Ectodermal cell (in vitro differentiated cells): ENCODE measurements around the gene RP2.

Experiments
- H3K27ac ChIP-seq: 2 replicates; pipeline ENCODE4 v1.7.0; 2013; ENCODE audit warnings: mild to moderate bottlenecking, low read depth, low read length; ENCODE audit not compliant: insufficient read depth, poor library complexity, severe bottlenecking
- H3K27me3 ChIP-seq: 2 replicates; pipeline ENCODE4 v1.7.0; 2013; ENCODE audit warnings: mild to moderate bottlenecking, low read length; ENCODE audit not compliant: insufficient read depth, control insufficient read depth, poor library complexity, severe bottlenecking
- H3K36me3 ChIP-seq: one replicate; pipeline ENCODE4 v1.7.0; 2013; ENCODE audit warnings: low read length; ENCODE audit not compliant: control insufficient read depth, insufficient read depth
- H3K4me1 ChIP-seq: one replicate; pipeline ENCODE4 v1.7.0; 2013; ENCODE audit warnings: low read length; ENCODE audit not compliant: control insufficient read depth, insufficient read depth
- H3K4me3 ChIP-seq: 2 replicates; pipeline ENCODE4 v1.7.0; 2013; ENCODE audit warnings: low read depth, low read length, control low read depth; ENCODE audit not compliant: insufficient read depth
- H3K9me3 ChIP-seq: 2 replicates; pipeline ENCODE4 v1.7.0; 2013; ENCODE audit warnings: mild to moderate bottlenecking, low read length, moderate library complexity; ENCODE audit not compliant: control insufficient read depth
- WGBS, 2 experiments: methylation state at CpG; one replicate each; pipeline ENCODE4 v1.1.7; 2013; ENCODE audit warnings: missing lambda C conversion rate in 2 of 2; 5-methylcytosine and 5-hydroxymethylcytosine counted together

The RP2 gene

GRCh38 chrX:46841346-46841745 lies 4.5 kb downstream of the RP2 start:
- Histone ChIP-seq H3K27ac (no peak overlapping the region), H3K4me3 (no peak overlapping the region), H3K27me3 (no peaks in the 10 kb centered on the region), H3K9me3 (no peaks in the 10 kb centered on the region), H3K4me1 (no peaks in the 10 kb centered on the region), H3K36me3 (no peaks in the 10 kb centered on the region)
- WGBS, 2 experiments: 89 to 100% methylated on average over 1 of the region's 1 CpG

GRCh38 chrX:46844913-46845312 lies 8.1 kb downstream of the RP2 start:
- Histone ChIP-seq H3K36me3 (no peaks in the 10 kb centered on the region), H3K27me3 (no peaks in the 10 kb centered on the region), H3K9me3 (no peaks in the 10 kb centered on the region), H3K4me3 (no peak overlapping the region), H3K27ac (no peak overlapping the region), H3K4me1 (no peaks in the 10 kb centered on the region)

GRCh38 chrX:46849933-46850332 lies 13.1 kb downstream of the RP2 start:
- no peaks in the 10 kb centered on the region for H3K4me1 ChIP-seq
- no peaks in the 10 kb centered on the region for H3K9me3 ChIP-seq
- H3K27me3 ChIP-seq: no peaks in the 10 kb centered on the region
- no peak overlapping the region for H3K27ac ChIP-seq
- H3K4me3 ChIP-seq: no peak overlapping the region
- H3K36me3 ChIP-seq: no peaks in the 10 kb centered on the region

- no peak overlapping the region for H3K27ac ChIP-seq
- WGBS, 2 experiments: 95 to 100% methylated on average over 1 of the region's 1 CpG
- H3K4me3 ChIP-seq: no peak overlapping the region
- no peaks in the 10 kb centered on the region for H3K9me3 ChIP-seq
- no peaks in the 10 kb centered on the region for H3K36me3 ChIP-seq
- no peaks in the 10 kb centered on the region for H3K4me1 ChIP-seq
- H3K27me3 ChIP-seq: no peaks in the 10 kb centered on the region
Measured at GRCh38 chrX:46850771-46851170, 13.9 kb downstream of the RP2 start.

- Histone ChIP-seq H3K4me1 (no peaks in the 10 kb centered on the region), H3K27me3 (no peaks in the 10 kb centered on the region), H3K4me3 (no peak overlapping the region), H3K9me3 (no peaks in the 10 kb centered on the region), H3K27ac (no peak overlapping the region), H3K36me3 (no peaks in the 10 kb centered on the region)
Measured at GRCh38 chrX:46856483-46856882, 19.6 kb downstream of the RP2 start.

- Histone ChIP-seq H3K36me3 (no peaks in the 10 kb centered on the region), H3K9me3 (no peaks in the 10 kb centered on the region), H3K4me1 (no peaks in the 10 kb centered on the region), H3K4me3 (no peak overlapping the region), H3K27me3 (no peaks in the 10 kb centered on the region), H3K27ac (no peak overlapping the region)
- 80% methylated on average over 1 of the region's 1 CpG; no CpG with 5 or more reads in 1 of the 2 experiments for WGBS, 2 experiments
Measured at GRCh38 chrX:46860557-46860956, 23.7 kb downstream of the RP2 start.

GRCh38 chrX:46863072-46863471 lies 26.2 kb downstream of the RP2 start:
- Histone ChIP-seq H3K4me3 (no peak overlapping the region), H3K27me3 (no peaks in the 10 kb centered on the region), H3K9me3 (no peaks in the 10 kb centered on the region), H3K36me3 (no peaks in the 10 kb centered on the region), H3K27ac (no peak overlapping the region), H3K4me1 (no peaks in the 10 kb centered on the region)
- WGBS, 2 experiments: 100% methylated on average over 2 of the region's 2 CpGs

- H3K9me3 ChIP-seq: no peaks in the 10 kb centered on the region
- WGBS, 2 experiments: 86 to 100% methylated on average over 2 of the region's 2 CpGs
- no peaks in the 10 kb centered on the region for H3K27me3 ChIP-seq
- H3K36me3 ChIP-seq: no peaks in the 10 kb centered on the region
- H3K4me1 ChIP-seq: no peaks in the 10 kb centered on the region
- no peak overlapping the region for H3K27ac ChIP-seq
- H3K4me3 ChIP-seq: no peak overlapping the region
Measured at GRCh38 chrX:46864606-46865005, 27.8 kb downstream of the RP2 start.

- Histone ChIP-seq H3K27me3 (no peaks in the 10 kb centered on the region), H3K27ac (no peak overlapping the region), H3K36me3 (no peaks in the 10 kb centered on the region), H3K4me3 (no peak overlapping the region), H3K4me1 (no peaks in the 10 kb centered on the region), H3K9me3 (no peaks in the 10 kb centered on the region)
- 79 to 94% methylated on average over 2 to 4 of the region's 4 CpGs for WGBS, 2 experiments
Measured at GRCh38 chrX:46865281-46865680, 28.4 kb downstream of the RP2 start.

- Histone ChIP-seq H3K4me3 (no peak overlapping the region), H3K4me1 (no peaks in the 10 kb centered on the region), H3K27me3 (no peaks in the 10 kb centered on the region), H3K9me3 (no peaks in the 10 kb centered on the region), H3K36me3 (no peaks in the 10 kb centered on the region), H3K27ac (no peak overlapping the region)
Measured at GRCh38 chrX:46866726-46867125, 29.9 kb downstream of the RP2 start.

GRCh38 chrX:46873746-46874145 lies 36.9 kb downstream of the RP2 start:
- Histone ChIP-seq H3K4me3 (no peak overlapping the region), H3K4me1 (no peaks in the 10 kb centered on the region), H3K27ac (no peak overlapping the region), H3K27me3 (no peaks in the 10 kb centered on the region), H3K9me3 (no peaks in the 10 kb centered on the region), H3K36me3 (no peaks in the 10 kb centered on the region)
- WGBS, 2 experiments: 33 to 68% methylated on average over 1 to 2 of the region's 2 CpGs
